ENCODE data around the gene PACS1. TPM values are rescaled to one million over a fixed set of nuclear protein-coding genes. Genes with fewer than 3 reads are reported as not detected.
A peak's percentile ranks its signal among the peaks of the same experiment; 100 is the strongest.

Gene PACS1
- total RNA-seq, 1 donor from 2014 or later, result 86.9 TPM

DNA sequence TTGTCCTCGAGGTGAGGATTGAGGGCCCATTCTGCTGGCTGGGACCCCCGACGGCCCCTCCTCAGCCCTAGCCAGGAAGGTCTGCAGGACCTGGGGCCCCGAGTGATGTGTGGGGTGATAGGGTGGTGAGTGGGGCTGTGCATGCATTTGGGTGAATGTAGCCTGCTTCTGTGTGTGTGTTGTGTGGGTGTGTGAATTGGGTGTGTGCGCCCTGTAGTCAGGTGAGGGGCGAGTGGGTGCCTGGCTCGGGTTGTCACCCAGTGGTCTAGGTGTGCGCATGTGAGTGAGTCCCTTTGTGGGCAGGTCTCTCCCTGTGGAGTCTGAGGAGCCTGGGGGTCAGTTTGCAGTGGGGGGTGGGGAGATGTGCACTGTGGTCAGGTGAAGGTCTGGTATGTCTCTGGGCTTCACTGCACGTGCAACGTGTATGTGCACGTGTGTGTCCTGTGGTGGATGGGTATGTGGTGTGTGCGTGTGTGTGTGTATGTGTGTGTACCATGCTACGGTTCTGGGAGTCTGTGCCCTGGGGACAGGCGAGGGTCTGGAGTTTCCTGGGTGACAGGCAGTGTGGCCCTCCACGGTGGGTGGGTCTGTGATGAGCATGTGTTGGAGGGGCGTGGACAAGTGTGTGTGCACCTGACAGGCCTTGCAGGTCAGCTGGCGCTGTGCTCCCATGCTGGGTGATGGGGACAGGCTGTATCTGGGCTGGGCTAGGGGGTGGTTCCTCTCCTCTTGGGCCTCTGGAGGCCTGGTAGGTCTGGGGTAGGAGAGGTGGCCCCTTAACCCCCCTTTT lies 222.7 kb downstream of the PACS1 start:
- Mint-ChIP-seq H3K27ac (ENCODE audit: unreplicated experiment) (no peak overlapping the region), H3K4me3 (ENCODE audit: unreplicated experiment) (peak overlapping the region; percentile 80), H3K27me3 (ENCODE audit: low read depth, unreplicated experiment) (peaks cover 36% of the 10 kb centered on the region), H3K9me3 (ENCODE audit: unreplicated experiment) (no peaks in the 10 kb centered on the region), H3K4me1 (ENCODE audit: low read depth, unreplicated experiment) (peaks cover 10% of the 10 kb centered on the region), H3K36me3 (ENCODE audit: low read depth, unreplicated experiment) (peaks cover 6% of the 10 kb centered on the region)
- peak overlapping the region; percentile 54 for H3K4me2 ChIP-seq (ENCODE audit: low read length)
- H3K27ac ChIP-seq (ENCODE audit: low read depth, low read length), result no peak overlapping the region
- TF ChIP-seq, protein P1, sequence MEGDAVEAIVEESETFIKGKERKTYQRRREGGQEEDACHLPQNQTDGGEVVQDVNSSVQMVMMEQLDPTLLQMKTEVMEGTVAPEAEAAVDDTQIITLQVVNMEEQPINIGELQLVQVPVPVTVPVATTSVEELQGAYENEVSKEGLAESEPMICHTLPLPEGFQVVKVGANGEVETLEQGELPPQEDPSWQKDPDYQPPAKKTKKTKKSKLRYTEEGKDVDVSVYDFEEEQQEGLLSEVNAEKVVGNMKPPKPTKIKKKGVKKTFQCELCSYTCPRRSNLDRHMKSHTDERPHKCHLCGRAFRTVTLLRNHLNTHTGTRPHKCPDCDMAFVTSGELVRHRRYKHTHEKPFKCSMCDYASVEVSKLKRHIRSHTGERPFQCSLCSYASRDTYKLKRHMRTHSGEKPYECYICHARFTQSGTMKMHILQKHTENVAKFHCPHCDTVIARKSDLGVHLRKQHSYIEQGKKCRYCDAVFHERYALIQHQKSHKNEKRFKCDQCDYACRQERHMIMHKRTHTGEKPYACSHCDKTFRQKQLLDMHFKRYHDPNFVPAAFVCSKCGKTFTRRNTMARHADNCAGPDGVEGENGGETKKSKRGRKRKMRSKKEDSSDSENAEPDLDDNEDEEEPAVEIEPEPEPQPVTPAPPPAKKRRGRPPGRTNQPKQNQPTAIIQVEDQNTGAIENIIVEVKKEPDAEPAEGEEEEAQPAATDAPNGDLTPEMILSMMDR (IDR thresholded peaks at IDR 0.05; ENCODE audit: insufficient read depth, low read depth, low read length), result no peak
- peak; percentile 12 for TF ChIP-seq EZH2 (IDR thresholded peaks at IDR 0.05; ENCODE audit: insufficient read depth, low read length)
- peaks cover 12% of the 10 kb centered on the region for H3K4me1 ChIP-seq (ENCODE audit: insufficient read depth, low read length)
- no peaks in the 10 kb centered on the region for H4K20me1 ChIP-seq (ENCODE audit: insufficient read depth, low read length)
- H3K9me3 ChIP-seq (ENCODE audit: insufficient read depth, low read depth, low read length), result no peaks in the 10 kb centered on the region
- FAIRE-seq (no peak), DNase-seq (ENCODE audit: low read depth) (no peak)
- no peak overlapping the region for H2AFZ ChIP-seq (ENCODE audit: low read depth, low read length)
- H3K4me3 ChIP-seq (ENCODE audit: insufficient read depth, low read depth, low read length), result no peak overlapping the region
- H3K79me2 ChIP-seq (ENCODE audit: insufficient read depth, low read length), result peaks cover 10% of the 10 kb centered on the region
- H3K36me3 ChIP-seq (ENCODE audit: insufficient read depth, low read length), result no peaks in the 10 kb centered on the region
- H3K9ac ChIP-seq (ENCODE audit: low read length), result no peak overlapping the region
- peaks cover 31% of the 10 kb centered on the region for H3K27me3 ChIP-seq (ENCODE audit: insufficient read depth, low read length)

DNA sequence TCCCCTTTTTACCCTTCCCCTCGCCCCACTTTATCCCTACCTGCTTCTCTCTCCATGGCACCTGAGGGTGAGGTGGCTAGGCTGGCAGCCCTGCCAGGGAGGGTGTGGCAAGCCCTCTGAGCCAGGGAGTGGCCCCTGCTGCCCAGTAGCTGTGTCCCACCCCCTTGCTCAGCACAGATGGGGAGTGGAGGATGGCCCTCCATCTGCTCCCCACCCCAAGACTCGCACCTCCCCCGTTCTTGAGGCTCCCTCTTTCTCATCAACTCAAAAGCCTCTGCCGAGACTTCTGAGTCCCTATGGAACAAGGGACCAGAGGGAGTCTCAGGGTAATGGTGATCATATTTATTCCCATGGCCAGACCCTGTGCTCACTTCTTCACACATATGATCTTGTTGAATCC lies 223.3 kb downstream of the PACS1 start:
- Mint-ChIP-seq H3K36me3 (ENCODE audit: low read depth, unreplicated experiment) (peaks cover 6% of the 10 kb centered on the region), H3K27ac (ENCODE audit: unreplicated experiment) (peak overlapping the region; percentile 26), H3K9me3 (ENCODE audit: unreplicated experiment) (no peaks in the 10 kb centered on the region), H3K4me1 (ENCODE audit: low read depth, unreplicated experiment) (peaks cover 10% of the 10 kb centered on the region), H3K27me3 (ENCODE audit: low read depth, unreplicated experiment) (peaks cover 36% of the 10 kb centered on the region), H3K4me3 (ENCODE audit: unreplicated experiment) (no peak overlapping the region)
- no peak overlapping the region for H2AFZ ChIP-seq (ENCODE audit: low read depth, low read length)
- no peak overlapping the region for H3K4me2 ChIP-seq (ENCODE audit: low read length)
- H3K9ac ChIP-seq (ENCODE audit: low read length), result no peak overlapping the region
- TF ChIP-seq EZH2 (IDR thresholded peaks at IDR 0.05; ENCODE audit: insufficient read depth, low read length), result no peak
- TF ChIP-seq, protein P1 (IDR thresholded peaks at IDR 0.05; ENCODE audit: insufficient read depth, low read depth, low read length), result no peak
- H3K36me3 ChIP-seq (ENCODE audit: insufficient read depth, low read length), result no peaks in the 10 kb centered on the region
- DNase-seq (ENCODE audit: low read depth) (no peak), FAIRE-seq (no peak)
- H3K4me1 ChIP-seq (ENCODE audit: insufficient read depth, low read length), result peaks cover 6% of the 10 kb centered on the region
- H4K20me1 ChIP-seq (ENCODE audit: insufficient read depth, low read length), result no peaks in the 10 kb centered on the region
- H3K4me3 ChIP-seq (ENCODE audit: insufficient read depth, low read depth, low read length), result no peak overlapping the region
- H3K9me3 ChIP-seq (ENCODE audit: insufficient read depth, low read depth, low read length), result no peaks in the 10 kb centered on the region
- no peak overlapping the region for H3K27ac ChIP-seq (ENCODE audit: low read depth, low read length)
- peaks cover 4% of the 10 kb centered on the region for H3K79me2 ChIP-seq (ENCODE audit: insufficient read depth, low read length)
- H3K27me3 ChIP-seq (ENCODE audit: insufficient read depth, low read length), result peaks cover 31% of the 10 kb centered on the region

All from astrocyte (in vitro differentiated cells and primary cell).